Spleen (tissue), 7 donors: ENCODE results near the gene WLS.

ENCODE experiments used
- POLR2A ChIP-seq, 3 donors: fragments of 450-650 bp; IDR thresholded peaks; one replicate each; pipeline ENCODE4 v1.5.1; 2017; ENCODE audit warnings: antibody characterized with exemption in 3 of 3, mild to moderate bottlenecking in 1 of 3
- POLR2AphosphoS5 ChIP-seq, 3 donors: sonication (generic); formaldehyde crosslinking; IDR thresholded peaks; one replicate each; pipeline ENCODE4 v1.5.1; 2017; ENCODE audit warnings: antibody characterized with exemption in 3 of 3
- TF ChIP-seq, protein P1 (sequence below), 11 experiments: fragments of 200-600 bp in 7 of 11; fragments of 450-650 bp in 4 of 11; sonication (generic) in 4 of 11; IDR thresholded peaks in 8 of 11; conservative IDR thresholded peaks in 3 of 11; 1 replicate in 7 of 11; 2 replicates in 4 of 11; pipeline versions ENCODE4 v1.4.0 to v1.8.0; 2016 to 2021; ENCODE audit warnings: antibody characterized with exemption in 11 of 11, inconsistent platforms in 4 of 11, mild to moderate bottlenecking in 1 of 11
- donor health status: DM: no; HTN: no; CAD: no; lungs with moderate emphysema.
- donor health status: DM: no; HTN: no; CAD: no.
- donor health status: DM: no; HTN: no; CAD: no.

DNA sequence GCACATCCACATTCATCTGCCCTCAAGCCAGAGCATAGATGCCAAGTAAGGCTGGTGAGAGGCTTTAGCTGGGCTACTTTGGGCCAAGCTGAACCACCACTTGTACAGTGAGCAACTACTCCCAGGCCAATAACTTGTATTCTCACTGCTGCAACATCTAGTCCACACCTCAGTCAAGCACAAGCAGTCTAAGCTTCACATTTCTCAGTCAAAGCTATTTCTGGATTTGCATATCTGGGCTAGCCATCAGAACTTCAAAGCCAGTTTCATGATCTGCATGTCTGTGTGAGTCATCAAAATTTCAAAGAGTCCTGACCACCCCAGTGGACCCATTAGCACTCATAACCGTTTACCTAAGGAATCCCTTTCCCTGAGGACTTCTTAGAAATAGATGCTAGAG lies 104.2 kb downstream of the WLS start:
- TF ChIP-seq, protein P1, sequence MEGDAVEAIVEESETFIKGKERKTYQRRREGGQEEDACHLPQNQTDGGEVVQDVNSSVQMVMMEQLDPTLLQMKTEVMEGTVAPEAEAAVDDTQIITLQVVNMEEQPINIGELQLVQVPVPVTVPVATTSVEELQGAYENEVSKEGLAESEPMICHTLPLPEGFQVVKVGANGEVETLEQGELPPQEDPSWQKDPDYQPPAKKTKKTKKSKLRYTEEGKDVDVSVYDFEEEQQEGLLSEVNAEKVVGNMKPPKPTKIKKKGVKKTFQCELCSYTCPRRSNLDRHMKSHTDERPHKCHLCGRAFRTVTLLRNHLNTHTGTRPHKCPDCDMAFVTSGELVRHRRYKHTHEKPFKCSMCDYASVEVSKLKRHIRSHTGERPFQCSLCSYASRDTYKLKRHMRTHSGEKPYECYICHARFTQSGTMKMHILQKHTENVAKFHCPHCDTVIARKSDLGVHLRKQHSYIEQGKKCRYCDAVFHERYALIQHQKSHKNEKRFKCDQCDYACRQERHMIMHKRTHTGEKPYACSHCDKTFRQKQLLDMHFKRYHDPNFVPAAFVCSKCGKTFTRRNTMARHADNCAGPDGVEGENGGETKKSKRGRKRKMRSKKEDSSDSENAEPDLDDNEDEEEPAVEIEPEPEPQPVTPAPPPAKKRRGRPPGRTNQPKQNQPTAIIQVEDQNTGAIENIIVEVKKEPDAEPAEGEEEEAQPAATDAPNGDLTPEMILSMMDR (IDR thresholded peaks at IDR 0.05 in 8 of 11, conservative IDR thresholded peaks at IDR 0.05 in 3 of 11) = no peak
- no peak for TF ChIP-seq POLR2A (IDR thresholded peaks at IDR 0.05)
- TF ChIP-seq POLR2AphosphoS5 (IDR thresholded peaks at IDR 0.05) = no peak
